ENCODE results near the gene SHISA2.

- TF ChIP-seq CTCF (IDR thresholded peaks at IDR 0.05), result no peak
- no peak for TF ChIP-seq POLR2A (IDR thresholded peaks at IDR 0.05)
Observed at GRCh38 chr13:26021956-26022355, 29.9 kb downstream of the SHISA2 start.
